GM23338 (cell line): Measurements from ENCODE around the gene KIAA0513. TPM values are rescaled to one million over a fixed set of nuclear protein-coding genes. Genes with fewer than 3 reads are reported as not detected.

Experiments used
- ATAC-seq: fragments of 200-7000 bp; cut with Tn5 transposase; 3 replicates; pipeline ENCODE4 v1.9.1; 2020
- DNase-seq: peaks from one replicate; pipeline ENCODE4 v3.0.0-alpha.2; 2015; ENCODE audit warnings: low spot score
- H2AFZ ChIP-seq: fragments of 200-600 bp; sonication (generic); 2 replicates; pipeline ENCODE4 v1.8.0; 2016; ENCODE audit warnings: antibody characterized with exemption, mild to moderate bottlenecking, moderate library complexity
- H3F3A ChIP-seq: fragments of 200-600 bp; sonication (generic); replicated peaks from 2 replicates; pipeline ENCODE4 v1.8.0; 2017; ENCODE audit warnings: antibody characterized with exemption, mixed run types, low read depth
- H3K27ac ChIP-seq: fragments of 200-600 bp; sonication (generic); 2 replicates; pipeline ENCODE4 v1.6.1; 2016; ENCODE audit warnings: low read depth
- H3K27me3 ChIP-seq: fragments of 200-600 bp; sonication (generic); 2 replicates; pipeline ENCODE4 v1.8.0; 2016; ENCODE audit warnings: mild to moderate bottlenecking, mixed run types, moderate library complexity; ENCODE audit not compliant: insufficient read depth
- H3K36me3 ChIP-seq: fragments of 200-600 bp; sonication (generic); 2 replicates; pipeline ENCODE4 v1.8.0; 2016; ENCODE audit warnings: mild to moderate bottlenecking; ENCODE audit not compliant: insufficient read depth
- H3K4me1 ChIP-seq: fragments of 200-600 bp; sonication (generic); 2 replicates; pipeline ENCODE4 v1.8.0; 2016; ENCODE audit warnings: mild to moderate bottlenecking, moderate library complexity; ENCODE audit not compliant: insufficient read depth
- H3K4me2 ChIP-seq: fragments of 200-600 bp; sonication (generic); 2 replicates; pipeline ENCODE4 v1.7.1; 2017; ENCODE audit warnings: mixed run types
- H3K4me3 ChIP-seq: fragments of 200-600 bp; sonication (generic); 2 replicates; pipeline ENCODE4 v1.6.1; 2016; ENCODE audit warnings: mixed run types
- H3K79me2 ChIP-seq: fragments of 200-600 bp; sonication (generic); replicated peaks from 2 replicates; pipeline ENCODE4 v1.8.0; 2017; ENCODE audit warnings: mild to moderate bottlenecking; ENCODE audit not compliant: insufficient read depth
- H3K9me2 ChIP-seq: fragments of 200-600 bp; sonication (generic); 2 replicates; pipeline ENCODE4 v1.8.0; 2017; ENCODE audit not compliant: insufficient read depth
- H4K20me1 ChIP-seq: fragments of 200-600 bp; sonication (generic); replicated peaks from 2 replicates; pipeline ENCODE4 v1.8.0; 2017; ENCODE audit warnings: mild to moderate bottlenecking; ENCODE audit not compliant: insufficient read depth
- H3K27ac Mint-ChIP-seq: 2 replicates; pipeline ENCODE4 v1.8.0; 2020; ENCODE audit warnings: inconsistent platforms, mild to moderate bottlenecking, moderate library complexity, mixed read lengths
- H3K27me3 Mint-ChIP-seq: 3 replicates; pipeline ENCODE4 v1.8.0; 2022; ENCODE audit warnings: low read depth, mild to moderate bottlenecking, moderate library complexity, mixed read lengths, inconsistent platforms; ENCODE audit not compliant: insufficient read depth, poor library complexity
- H3K36me3 Mint-ChIP-seq: 3 replicates; pipeline ENCODE4 v1.8.0; 2021; ENCODE audit warnings: low read depth, mild to moderate bottlenecking, inconsistent platforms, moderate library complexity, mixed read lengths
- H3K4me1 Mint-ChIP-seq: 3 replicates; pipeline ENCODE4 v1.8.0; 2020; ENCODE audit warnings: mild to moderate bottlenecking, inconsistent platforms, mixed read lengths
- H3K4me3 Mint-ChIP-seq: 3 replicates; pipeline ENCODE4 v1.8.0; 2021; ENCODE audit warnings: moderate library complexity, mild to moderate bottlenecking, inconsistent platforms, mixed read lengths
- H3K9me3 Mint-ChIP-seq: 3 replicates; pipeline ENCODE4 v1.8.0; 2020; ENCODE audit warnings: moderate library complexity, mild to moderate bottlenecking, inconsistent platforms, mixed read lengths
- CREB1 ChIP-seq: fragments of 250-450 bp; sonication (Bioruptor Pico); IDR thresholded peaks from 2 replicates; pipeline ENCODE4 v1.5.0; 2020; ENCODE audit warnings: low read depth, mild to moderate bottlenecking, moderate library complexity
- ETS1 ChIP-seq: IDR thresholded peaks from 2 replicates; pipeline ENCODE4 v1.6.1; 2016; ENCODE audit warnings: antibody characterized with exemption
- EZH2 ChIP-seq: fragments of 200-600 bp; sonication (generic); IDR thresholded peaks from one replicate; pipeline ENCODE4 v1.8.0; 2017; ENCODE audit warnings: antibody characterized with exemption, mild to moderate bottlenecking, low read depth; ENCODE audit not compliant: unreplicated experiment
- EZH2phosphoT487 ChIP-seq: fragments of 200-600 bp; sonication (generic); IDR thresholded peaks from one replicate; pipeline ENCODE4 v1.8.1; 2018; ENCODE audit warnings: antibody characterized with exemption; ENCODE audit not compliant: unreplicated experiment
- JUNB ChIP-seq: IDR thresholded peaks from one replicate; pipeline ENCODE4 v1.6.1; 2016; ENCODE audit warnings: antibody characterized with exemption; ENCODE audit not compliant: unreplicated experiment
- NANOG ChIP-seq: IDR thresholded peaks from 2 replicates; pipeline ENCODE4 v1.6.1; 2016; ENCODE audit warnings: antibody characterized with exemption, borderline replicate concordance
- POLR2AphosphoS5 ChIP-seq: IDR thresholded peaks from 2 replicates; pipeline ENCODE4 v1.6.1; 2016; ENCODE audit warnings: antibody characterized with exemption, low read depth
- REST ChIP-seq: IDR thresholded peaks from one replicate; pipeline ENCODE4 v1.6.1; 2018; ENCODE audit warnings: antibody characterized with exemption; ENCODE audit not compliant: unreplicated experiment
- ZNF114 ChIP-seq: fragments of 250-450 bp; sonication (Bioruptor Pico); IDR thresholded peaks from 2 replicates; pipeline ENCODE4 v1.5.0; 2020; ENCODE audit warnings: mild to moderate bottlenecking, moderate library complexity
- polyA plus RNA-seq: library from polyadenylated mRNA; unstranded; fragments of >200 nt; fragmentation: Nextera tagmentation; extraction: Ambion mirVana; gene quantifications from 2 replicates; pipeline ENCODE4 v1.2.1, GENCODE V29; 2016
- total RNA-seq: library from RNA; depleted of rRNA; stranded (reverse); fragments of >200 nt; shearing (Covaris generic); gene quantifications from 2 replicates; pipeline ENCODE4 v1.2.3, GENCODE V29; 2014
- TF ChIP-seq, protein P1 (sequence below): fragments of 250-450 bp; sonication (Bioruptor Pico); IDR thresholded peaks from 2 replicates; pipeline ENCODE4 v1.5.0; 2020; ENCODE audit warnings: mild to moderate bottlenecking, moderate library complexity

The KIAA0513 gene
- total and polyA plus RNA-seq, 2 experiments from 2014 or later: 2.1 to 8.7 TPM

- H4K20me1 ChIP-seq: peaks cover 42% of the 10 kb centered on the region
- H3K9me3 Mint-ChIP-seq: no peaks in the 10 kb centered on the region
- no peak overlapping the region; the same call in 2 of the 3 replicates for H3K4me3 Mint-ChIP-seq
- peaks cover 97% of the 10 kb centered on the region for H3K79me2 ChIP-seq
- no peak overlapping the region for H3K27ac ChIP-seq
- H3K27ac Mint-ChIP-seq: peak overlapping the region; percentile 9
- no peaks in the 10 kb centered on the region for H3K36me3 Mint-ChIP-seq
- peaks cover 6% of the 10 kb centered on the region for H3K27me3 Mint-ChIP-seq
- H3K4me3 ChIP-seq: no peak overlapping the region
- H3K4me2 ChIP-seq: no peak overlapping the region; the same call in 1 of the 2 replicates
- H2AFZ ChIP-seq: no peak overlapping the region
- H3F3A ChIP-seq: 0 out of 2 replicates have a peak, but pooled peaks cover 5% of the 10 kb centered on the region
- H3K9me2 ChIP-seq: no peaks in the 10 kb centered on the region
- H3K4me1 Mint-ChIP-seq: peaks cover 35% of the 10 kb centered on the region
- no peaks in the 10 kb centered on the region; the same call in 1 of the 2 replicates for H3K4me1 ChIP-seq
- DNase-seq (no peak), ATAC-seq (no peak)
- no peaks in the 10 kb centered on the region for H3K36me3 ChIP-seq
- H3K27me3 ChIP-seq: no peaks in the 10 kb centered on the region
- TF ChIP-seq ZNF114 (no peak), NANOG (no peak)
These were observed 22.9 kb upstream of the KIAA0513 start for GRCh38 chr16:85004587-85005205.

DNA sequence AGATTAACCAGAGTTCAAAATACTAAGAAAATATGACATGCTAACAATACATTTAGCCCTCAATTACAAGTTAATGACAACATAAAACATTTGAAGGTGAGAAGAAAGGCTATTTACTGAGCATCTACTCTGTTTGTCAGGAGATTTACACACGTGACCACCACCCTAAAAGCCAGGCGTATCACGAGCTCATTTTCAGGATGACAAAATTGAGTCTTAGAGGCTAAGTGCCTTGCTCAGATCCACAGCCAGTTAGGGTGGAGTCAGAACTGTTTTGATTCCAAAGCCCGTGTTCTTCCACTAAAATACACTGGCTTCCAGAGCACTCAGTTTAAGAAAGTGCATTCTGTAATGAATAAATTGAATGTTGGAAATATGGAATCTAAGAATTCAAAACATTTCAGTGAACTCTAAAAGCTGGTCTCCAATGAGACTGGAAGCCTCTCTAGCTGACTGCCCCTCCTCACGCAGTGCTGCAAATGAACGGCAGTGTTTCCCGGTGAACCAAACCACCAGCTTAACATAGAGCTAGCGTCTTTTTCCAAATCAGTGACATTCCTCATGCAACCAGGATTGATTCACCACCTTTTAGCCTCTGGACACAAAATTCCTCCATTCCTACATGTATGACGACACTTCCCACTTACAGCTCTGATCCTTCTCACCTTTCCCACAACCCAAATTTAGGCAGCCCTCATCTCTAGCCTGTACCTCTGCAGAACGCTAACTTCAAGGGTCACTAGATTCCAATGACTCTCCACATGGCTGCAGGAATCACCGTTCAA, 22.1 kb upstream of the KIAA0513 start:
- Histone ChIP-seq H4K20me1 (peaks cover 40% of the 10 kb centered on the region), H3K4me2 (no peak overlapping the region), H3K79me2 (peaks cover 97% of the 10 kb centered on the region), H3K36me3 (no peaks in the 10 kb centered on the region), H3K27me3 (no peaks in the 10 kb centered on the region), H3F3A (0 out of 2 replicates have a peak, but pooled peaks cover 5% of the 10 kb centered on the region), H3K4me3 (no peak overlapping the region), H3K4me1 (peaks cover 5% of the 10 kb centered on the region; the same call in 1 of the 2 replicates), H3K9me2 (no peaks in the 10 kb centered on the region), H2AFZ (no peak overlapping the region), H3K27ac (no peak overlapping the region)
- ATAC-seq (no peak), DNase-seq (no peak)
- Mint-ChIP-seq H3K9me3 (no peaks in the 10 kb centered on the region), H3K36me3 (no peaks in the 10 kb centered on the region), H3K27me3 (peaks cover 6% of the 10 kb centered on the region), H3K4me3 (no peak overlapping the region), H3K27ac (no peak overlapping the region), H3K4me1 (peaks cover 39% of the 10 kb centered on the region)
- TF ChIP-seq ETS1 (no peak), EZH2phosphoT487 (no peak), CREB1 (CRISPR knock-in tag) (no peak), EZH2 (no peak), JUNB (no peak), POLR2AphosphoS5 (no peak), REST (no peak)
- TF ChIP-seq, protein P1, sequence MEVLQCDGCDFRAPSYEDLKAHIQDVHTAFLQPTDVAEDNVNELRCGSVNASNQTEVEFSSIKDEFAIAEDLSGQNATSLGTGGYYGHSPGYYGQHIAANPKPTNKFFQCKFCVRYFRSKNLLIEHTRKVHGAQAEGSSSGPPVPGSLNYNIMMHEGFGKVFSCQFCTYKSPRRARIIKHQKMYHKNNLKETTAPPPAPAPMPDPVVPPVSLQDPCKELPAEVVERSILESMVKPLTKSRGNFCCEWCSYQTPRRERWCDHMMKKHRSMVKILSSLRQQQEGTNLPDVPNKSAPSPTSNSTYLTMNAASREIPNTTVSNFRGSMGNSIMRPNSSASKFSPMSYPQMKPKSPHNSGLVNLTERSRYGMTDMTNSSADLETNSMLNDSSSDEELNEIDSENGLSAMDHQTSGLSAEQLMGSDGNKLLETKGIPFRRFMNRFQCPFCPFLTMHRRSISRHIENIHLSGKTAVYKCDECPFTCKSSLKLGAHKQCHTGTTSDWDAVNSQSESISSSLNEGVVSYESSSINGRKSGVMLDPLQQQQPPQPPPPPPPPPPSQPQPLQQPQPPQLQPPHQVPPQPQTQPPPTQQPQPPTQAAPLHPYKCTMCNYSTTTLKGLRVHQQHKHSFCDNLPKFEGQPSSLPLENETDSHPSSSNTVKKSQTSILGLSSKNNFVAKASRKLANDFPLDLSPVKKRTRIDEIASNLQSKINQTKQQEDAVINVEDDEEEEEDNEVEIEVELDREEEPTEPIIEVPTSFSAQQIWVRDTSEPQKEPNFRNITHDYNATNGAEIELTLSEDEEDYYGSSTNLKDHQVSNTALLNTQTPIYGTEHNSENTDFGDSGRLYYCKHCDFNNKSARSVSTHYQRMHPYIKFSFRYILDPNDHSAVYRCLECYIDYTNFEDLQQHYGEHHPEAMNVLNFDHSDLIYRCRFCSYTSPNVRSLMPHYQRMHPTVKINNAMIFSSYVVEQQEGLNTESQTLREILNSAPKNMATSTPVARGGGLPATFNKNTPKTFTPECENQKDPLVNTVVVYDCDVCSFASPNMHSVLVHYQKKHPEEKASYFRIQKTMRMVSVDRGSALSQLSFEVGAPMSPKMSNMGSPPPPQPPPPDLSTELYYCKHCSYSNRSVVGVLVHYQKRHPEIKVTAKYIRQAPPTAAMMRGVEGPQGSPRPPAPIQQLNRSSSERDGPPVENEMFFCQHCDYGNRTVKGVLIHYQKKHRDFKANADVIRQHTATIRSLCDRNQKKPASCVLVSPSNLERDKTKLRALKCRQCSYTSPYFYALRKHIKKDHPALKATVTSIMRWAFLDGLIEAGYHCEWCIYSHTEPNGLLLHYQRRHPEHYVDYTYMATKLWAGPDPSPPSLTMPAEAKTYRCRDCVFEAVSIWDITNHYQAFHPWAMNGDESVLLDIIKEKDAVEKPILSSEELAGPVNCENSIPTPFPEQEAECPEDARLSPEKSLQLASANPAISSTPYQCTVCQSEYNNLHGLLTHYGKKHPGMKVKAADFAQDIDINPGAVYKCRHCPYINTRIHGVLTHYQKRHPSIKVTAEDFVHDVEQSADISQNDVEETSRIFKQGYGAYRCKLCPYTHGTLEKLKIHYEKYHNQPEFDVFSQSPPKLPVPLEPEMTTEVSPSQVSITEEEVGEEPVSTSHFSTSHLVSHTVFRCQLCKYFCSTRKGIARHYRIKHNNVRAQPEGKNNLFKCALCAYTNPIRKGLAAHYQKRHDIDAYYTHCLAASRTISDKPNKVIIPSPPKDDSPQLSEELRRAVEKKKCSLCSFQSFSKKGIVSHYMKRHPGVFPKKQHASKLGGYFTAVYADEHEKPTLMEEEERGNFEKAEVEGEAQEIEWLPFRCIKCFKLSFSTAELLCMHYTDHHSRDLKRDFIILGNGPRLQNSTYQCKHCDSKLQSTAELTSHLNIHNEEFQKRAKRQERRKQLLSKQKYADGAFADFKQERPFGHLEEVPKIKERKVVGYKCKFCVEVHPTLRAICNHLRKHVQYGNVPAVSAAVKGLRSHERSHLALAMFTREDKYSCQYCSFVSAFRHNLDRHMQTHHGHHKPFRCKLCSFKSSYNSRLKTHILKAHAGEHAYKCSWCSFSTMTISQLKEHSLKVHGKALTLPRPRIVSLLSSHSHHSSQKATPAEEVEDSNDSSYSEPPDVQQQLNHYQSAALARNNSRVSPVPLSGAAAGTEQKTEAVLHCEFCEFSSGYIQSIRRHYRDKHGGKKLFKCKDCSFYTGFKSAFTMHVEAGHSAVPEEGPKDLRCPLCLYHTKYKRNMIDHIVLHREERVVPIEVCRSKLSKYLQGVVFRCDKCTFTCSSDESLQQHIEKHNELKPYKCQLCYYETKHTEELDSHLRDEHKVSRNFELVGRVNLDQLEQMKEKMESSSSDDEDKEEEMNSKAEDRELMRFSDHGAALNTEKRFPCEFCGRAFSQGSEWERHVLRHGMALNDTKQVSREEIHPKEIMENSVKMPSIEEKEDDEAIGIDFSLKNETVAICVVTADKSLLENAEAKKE: no peak
